HCEC 1CT (cell line): Measurements from ENCODE around the gene BAK1.
"Not testable (repeated sequence)": the region's sequence is repeated elsewhere in the genome, so short reads cannot be mapped to it uniquely, and the experiment has no call there.

Experiments
- DNase-seq: peaks from one replicate; pipeline ENCODE4 v3.0.0-alpha.2; 2017

The BAK1 gene

DNA sequence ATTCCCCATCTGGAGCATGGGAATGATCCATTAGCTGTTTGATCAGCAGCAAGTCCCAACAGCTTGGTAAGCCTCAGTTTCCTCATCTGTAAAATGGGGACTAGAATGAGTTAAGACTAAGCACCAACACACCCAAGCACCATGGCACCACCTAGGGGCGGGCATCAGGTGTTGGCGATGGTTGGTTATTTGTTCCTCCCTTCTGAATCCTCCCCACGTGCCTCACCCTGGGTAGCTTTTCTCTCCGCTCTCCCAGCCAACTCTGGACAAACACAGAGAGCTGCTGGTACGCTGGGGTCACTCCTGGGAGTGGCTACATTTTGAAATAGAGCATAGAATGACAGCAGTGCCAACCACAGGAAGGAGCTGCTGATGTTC, 27.7 kb upstream of the BAK1 start:
- no peak for DNase-seq

DNA sequence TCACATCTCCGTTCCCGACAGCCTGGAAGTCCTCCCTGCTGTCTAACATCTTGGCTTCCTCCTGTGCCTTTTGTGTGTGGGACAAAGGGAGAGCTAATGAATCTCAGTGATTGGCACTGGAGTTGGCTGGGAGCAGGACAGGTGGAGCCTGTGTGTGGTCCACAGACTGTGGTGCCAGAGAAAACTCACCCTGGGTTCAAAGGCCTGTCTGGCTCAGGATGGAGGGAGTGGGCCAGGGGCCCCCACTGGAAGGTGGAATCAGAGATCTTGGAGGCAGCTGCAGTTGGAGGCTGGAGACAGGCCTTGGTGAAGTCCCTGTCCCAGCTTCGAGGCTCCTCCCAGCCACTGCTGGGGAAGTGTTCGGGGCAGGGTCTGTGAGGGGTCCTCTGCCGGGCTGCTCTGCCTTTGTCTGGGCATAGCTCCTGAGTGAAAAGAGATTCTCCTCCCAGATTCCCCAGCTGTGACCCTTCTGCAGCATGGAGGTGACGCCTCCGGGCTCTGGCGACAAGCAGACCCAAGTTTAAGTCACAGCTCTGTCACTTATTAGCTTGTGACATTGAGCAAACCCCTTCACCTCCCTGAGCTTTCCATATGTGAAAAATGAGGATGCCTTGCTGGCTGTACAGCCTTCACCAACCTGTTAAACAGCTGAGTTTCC, 27.2 kb upstream of the BAK1 start:
- no peak for DNase-seq

DNA sequence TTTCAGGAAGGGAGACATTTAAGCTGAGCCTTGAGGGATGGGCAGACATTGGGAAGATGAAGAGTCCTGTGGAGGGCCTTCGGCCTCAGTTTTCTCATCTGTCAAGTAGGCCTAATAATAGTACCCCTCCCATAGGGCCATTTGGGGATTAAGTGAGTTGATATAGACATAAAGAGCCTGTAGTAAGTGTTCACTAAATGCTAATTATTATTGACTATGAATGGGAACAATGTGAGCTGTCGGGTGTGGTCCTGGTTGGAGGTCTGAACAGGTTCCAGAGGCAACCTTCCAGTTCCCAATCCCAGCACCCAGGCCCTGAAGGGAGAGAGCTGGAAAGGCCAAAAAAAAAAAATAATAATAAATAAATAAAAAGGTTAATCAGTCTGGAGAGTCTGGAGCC, 26.6 kb upstream of the BAK1 start:
- no peak for DNase-seq

DNA sequence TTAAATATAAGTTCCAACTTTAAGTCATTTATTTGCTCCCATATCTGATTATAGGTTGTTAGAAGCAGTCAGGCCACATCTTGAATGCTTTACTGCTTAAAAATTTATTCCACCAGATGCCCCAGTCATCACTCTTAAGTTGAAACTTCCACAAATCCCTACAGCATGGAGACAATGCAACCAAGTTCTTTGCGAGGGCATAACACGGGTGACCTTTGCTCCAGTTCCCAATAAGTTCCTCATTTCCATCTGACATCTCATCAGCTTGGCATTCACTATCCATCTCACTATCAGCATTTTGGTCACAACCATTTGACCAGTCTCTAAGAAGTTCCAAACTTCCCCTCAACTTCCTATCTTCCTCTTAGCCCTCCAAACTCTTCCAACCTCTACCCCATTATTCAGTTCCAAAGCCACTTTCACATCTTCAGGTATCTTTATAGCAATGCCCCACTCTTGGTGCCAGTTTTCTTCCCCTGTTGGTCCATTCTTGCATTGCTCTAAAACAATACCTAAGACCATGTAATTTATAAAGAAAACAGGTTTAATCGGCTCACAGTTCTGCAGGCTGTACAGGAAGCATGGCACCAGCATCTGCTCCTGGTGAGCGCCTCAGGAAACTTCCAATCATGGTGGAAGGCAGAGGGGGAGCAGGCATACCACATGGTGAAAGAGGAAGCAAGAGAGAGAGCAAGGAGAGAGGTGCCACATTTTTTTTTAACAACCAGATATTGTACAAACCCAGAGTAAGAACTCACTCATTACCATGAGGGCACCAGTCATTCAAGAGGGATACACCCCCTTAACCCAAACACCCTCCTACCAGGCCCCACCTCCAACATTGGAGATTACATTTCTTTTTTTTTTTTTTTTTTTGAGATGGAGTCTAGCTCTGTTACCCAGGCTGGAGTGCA, 25.1 kb upstream of the BAK1 start:
- DNase-seq, result peak; percentile 14

DNA sequence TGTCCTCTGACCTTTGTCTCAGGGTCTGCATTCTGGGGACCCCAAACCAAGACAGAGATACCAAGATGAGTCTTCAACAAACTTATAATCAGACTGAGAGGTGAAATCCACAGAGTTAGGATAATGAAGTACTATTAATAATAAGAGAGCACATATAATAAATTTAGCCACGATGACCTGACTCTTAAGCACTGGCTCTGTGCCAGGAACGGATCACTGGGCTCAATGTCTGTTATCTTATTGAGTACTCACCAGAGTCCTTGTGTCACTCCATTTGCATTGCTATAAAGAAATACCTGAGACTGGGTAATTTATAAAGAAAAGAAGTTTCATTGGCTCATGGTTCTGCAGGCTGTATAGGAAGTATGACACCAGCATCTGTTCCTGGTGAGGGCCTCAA, 22.1 kb upstream of the BAK1 start:
- DNase-seq, result no peak

DNA sequence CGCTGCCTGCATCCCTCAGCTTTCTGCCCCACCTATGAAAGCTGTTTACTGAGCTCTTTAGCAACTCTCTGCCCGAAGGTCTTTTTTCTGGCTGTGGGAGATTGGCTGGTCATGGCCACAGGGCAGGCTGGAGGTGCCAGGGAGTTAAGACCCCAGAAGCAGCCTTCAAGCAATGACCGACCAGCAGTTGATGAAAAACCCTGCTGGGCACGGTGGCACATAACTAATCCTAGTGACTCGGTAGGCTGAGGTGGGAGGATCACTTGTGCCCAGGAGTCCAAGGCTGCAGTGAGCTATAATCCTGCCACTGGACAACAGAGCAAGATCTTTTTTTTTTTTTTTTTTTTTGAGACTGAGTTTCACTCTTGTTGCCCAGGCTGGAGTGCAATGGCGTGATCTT, 20.7 kb upstream of the BAK1 start:
- no peak for DNase-seq

DNA sequence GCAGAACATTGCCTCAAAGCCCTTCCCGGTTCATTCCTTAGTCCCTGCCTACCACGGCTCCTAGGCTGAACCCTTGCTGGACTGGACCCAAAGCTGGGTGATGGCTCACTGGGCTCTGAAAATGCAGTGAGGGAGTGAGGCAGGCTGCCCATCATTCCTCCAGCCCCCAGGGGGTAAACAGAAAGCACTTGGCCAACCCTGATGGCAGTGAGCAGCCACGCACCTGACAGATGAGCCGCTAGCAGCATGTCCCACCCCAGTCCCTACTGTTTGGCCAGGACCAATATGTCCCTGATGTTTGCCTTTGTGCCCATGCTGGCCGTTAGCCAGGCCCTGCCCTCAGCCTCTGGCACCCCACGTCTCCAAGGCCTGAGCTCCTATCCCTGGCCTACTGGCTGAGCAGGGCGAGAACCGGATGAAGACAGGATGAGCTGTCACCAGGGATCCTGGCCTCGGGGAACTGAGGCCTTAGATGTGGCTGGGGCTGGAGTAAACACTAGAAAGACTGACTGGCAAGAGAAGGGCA, 19.4 kb upstream of the BAK1 start:
- no peak for DNase-seq

DNA sequence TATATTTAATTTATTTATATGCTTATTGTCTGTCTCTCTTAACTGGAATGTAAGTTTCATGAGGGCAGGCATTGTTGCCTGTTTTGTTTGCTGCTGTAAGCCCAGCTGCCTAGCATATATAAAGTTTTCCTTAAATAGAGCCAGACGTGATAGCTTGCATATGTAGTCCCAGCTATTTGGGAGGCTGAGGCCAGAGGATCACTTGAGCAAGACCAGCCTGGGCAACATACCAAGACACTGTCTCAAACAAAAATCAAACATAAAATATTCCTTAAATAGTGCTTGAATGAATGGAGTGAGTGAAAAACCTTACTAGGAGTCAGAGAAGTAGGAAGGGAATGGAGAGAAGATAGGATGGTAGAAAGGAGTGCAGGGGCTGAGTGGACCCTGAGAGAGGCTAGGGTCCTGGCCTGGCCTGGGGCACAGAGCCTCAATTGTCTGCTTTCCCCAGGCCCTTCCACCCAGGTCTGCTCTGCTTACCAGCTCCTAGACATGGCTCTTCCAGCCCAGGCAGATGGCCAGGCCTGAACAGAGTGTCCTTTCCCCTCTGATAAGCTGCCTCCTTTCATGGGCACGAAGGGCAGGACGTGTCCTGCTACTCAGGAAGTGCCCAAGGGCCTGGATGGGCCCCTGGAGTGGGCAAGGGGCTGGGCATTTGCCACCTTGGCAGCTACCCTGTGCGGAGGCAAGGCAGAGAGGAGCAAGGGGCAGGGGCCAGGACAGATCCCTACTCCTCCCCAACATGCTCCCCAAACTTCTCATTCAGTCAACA, 17.7 kb upstream of the BAK1 start:
- no peak for DNase-seq

DNA sequence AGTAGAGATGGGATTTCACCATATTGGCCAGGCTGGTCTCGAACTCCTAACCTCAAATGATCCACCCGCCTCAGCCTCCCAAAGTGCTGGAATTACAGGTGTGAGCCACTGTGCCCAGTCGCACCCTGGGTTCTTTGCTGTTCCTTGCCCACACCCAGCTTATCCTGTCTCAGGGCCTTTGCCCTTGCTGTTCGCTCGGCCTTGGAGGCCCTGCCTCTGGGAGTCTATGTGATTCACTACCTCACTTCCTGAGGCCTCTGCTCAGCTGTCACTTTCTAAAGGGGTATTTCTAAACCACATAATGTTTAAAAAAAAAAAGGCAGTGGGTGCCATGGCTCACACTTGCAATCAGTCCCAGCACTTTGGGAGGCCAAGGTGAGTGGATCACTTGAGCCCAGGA, 16.8 kb upstream of the BAK1 start:
- not testable (repeated sequence) for DNase-seq

DNA sequence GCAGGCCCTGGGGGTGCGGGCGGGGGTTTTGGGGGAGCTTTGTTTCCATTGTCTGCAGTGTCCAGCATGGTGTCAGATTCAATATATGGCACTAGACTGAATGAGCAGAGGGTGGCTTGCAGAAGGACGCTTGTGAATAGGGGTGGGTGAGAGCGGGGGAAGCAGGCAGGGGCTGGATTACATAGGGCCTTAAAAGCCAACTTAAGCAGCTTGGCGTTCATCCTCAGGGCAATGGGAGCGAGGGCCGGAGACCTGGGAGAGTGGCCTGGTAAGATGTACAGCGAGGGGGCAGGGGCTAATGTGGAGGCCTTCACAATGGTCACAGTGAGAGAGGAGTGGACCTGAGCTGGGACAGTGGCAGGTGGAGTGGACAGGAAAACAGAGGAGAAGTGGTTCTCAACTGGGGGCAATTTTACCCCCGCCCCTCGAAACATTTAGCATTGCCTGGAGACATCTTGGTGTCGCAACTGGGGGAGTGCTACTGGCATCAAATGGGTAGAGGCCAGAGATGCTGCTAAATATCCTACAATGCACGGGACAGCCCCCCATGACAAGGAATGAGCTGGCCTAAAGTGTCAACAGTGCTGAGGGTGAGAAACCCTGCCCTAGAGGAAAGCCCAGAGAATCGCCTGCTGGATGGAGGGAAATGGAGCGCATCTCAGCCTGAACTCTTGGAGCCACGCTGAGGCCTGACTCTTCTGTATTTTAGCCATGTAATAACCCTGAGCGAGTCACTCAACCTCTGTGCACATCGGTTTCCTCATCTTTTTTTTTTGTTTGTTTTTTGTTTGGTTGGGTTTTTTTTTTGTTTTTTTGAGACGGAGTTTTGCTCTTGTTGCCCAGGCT, 15.1 kb upstream of the BAK1 start:
- peak; percentile 36 for DNase-seq

DNA sequence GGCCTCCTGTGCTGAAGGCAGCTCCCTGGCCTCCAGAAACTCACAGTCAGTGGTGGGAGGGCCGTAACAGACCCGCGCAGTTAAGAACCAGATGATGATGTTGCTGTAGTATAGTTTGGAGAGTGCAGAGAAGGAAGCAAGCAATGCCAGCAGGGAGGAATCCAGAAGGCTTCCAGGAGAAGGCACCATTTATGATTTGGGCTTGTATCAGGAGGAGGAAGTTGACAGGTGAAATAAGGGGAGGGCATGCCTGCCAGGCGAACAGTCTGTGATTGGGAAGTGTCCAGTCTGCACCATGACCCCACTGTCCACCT, 13.3 kb upstream of the BAK1 start:
- DNase-seq, result no peak

DNA sequence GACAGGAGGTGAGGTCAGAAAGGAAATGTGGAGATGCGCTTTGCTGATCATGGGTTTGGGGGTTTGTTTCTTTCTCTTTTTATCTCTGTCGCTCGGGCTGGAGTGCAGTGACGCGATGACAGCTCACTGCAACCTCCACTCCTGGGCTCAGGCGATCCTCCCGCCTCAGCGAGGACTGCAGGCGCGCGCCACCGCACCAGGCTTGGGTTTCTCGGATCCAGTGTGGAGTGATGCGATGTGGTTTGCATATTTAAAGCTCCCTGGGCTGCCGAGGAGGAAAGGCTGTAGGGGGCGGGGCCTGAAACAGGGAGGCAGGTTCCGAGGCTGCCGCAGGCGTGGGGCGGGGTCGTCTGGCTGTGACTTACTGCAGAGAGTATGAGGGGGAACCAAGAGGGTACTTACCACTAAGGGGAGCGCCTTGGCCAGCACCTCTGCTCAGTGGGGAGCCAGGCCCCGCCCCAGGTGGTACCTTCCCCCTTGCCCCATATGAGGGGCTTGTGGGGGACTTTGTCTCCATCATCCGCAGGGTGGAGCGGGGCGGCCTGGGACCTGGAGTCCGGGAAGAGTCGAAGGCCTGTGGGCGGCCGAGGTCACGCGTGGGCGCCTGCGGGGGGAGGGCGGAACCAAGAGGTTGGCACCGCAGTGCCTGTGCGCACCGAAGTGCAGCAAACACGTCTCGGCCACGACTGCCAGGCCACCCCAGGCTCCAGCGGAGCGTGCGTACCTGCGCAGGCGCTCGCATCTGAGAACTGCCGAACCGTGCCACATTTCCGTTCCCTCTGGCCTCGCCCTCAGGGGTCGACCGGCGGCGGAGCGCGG, 12.7 kb upstream of the BAK1 start:
- no peak for DNase-seq

DNA sequence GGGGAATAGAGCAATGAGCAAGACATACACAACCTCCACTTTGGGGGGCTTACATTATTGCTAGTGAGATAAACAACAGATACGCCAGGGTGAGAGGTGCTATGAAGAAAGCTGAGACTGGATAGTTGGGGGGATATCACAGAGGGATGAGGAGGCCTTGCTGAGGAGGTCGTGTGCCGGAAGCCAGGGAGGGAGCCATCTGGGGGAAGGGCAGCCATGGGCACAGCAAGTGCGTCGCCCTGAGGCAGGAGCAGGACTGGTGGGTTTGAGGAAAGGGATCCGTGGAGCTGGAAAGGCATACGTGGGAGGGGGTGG, 12.2 kb upstream of the BAK1 start:
- DNase-seq, result no peak

DNA sequence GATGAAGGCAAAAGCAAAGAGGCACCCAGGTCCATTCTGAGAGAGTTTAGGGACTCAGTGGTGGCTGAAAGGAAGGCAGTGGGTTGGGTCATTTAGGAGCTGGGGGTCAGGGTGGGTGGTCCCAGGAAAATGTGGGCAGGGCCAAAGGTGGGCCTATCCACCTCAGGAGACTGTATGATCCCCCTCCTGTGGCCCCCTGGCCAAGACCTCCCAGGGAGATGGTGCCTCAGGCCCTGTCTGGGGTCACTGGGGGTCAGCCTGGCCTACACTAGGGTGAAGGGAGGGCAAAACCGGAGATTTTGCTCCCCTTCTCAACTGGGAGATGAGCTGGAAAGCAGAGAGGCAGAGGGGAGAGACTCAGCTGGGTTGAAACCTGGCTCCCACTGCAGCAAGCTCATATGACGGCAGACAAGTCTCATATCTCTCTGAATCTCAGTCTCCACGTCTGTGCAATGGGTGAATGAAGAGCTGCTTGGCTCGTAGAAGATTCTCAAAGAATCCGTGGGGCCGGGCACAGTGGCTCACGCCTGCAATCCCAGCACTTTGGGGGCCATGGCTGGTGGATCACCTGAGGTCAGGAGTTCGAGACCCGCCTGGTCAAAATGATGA, 11.5 kb upstream of the BAK1 start:
- DNase-seq, result no peak

DNA sequence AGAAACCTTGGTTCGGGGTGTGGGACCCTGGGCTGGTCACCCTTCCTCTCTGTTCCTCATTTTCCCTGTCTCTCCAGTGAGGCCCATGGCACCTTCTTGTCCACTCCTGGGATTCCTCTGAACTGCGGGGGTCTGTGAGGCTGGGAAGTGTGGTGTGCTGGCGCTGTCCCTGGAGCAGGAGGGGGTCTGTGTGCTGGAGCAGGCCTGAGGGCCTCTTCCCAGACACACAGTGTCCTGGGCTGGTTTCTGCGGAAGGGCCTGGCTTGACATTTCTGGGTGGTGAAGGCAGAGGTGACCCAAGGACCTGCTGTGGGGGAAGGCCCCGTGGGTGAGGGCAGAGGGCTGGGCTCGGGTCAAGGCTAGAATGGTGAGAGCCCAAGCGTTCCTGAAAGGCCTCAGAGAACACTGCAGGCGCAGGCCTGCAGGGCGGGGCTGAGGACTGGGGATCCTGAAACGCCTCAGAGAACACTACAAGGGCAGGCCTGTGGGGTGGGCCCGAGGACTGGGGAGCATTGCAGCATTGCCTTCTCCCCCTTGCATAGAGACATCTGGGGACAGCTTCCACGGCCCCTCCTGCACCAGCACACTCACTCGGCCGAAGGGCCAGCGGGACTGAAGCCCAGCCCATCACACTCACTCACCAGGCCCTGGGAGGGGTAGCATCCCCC, 10.6 kb upstream of the BAK1 start:
- DNase-seq, result peak; percentile 31

DNA sequence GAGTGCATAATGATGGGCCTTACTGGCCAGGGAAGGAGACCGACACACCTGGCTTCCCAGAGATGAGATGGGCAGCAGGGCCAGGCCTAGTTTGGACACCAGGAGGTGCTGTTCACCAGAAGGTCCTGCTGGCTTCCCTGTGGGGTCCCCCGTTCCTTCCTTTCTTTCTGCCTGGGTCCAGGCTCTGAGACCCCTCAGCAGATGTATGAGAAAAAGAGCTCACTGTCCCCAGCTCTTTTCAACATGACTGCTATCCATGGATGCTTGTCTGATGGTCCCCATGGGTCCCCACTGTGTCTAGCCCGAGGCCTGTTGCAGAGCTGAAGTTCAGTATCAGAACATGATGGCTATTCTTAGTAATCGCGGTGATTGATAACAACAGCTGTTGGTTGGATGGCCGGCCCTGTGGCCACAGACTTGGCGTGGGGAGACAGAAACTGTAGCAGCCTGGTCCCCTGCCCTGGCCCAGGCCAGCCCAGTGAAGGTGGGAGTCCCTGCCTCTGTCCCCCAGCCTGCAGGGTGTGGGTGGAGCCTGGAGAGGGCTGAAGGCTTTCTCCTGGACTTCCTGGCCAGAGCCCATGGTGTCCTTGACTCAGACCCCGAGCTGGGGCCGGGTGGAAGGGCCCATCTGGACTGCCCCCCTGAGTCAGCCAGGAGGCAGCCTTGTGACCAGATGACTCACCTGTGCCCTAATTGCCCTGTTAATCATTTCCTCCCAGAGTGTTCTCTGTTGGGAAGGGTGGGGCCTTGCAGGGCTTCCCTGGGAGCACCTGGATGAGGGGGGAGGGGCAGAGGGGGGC, 9.9 kb upstream of the BAK1 start:
- peak; percentile 99 for DNase-seq

DNA sequence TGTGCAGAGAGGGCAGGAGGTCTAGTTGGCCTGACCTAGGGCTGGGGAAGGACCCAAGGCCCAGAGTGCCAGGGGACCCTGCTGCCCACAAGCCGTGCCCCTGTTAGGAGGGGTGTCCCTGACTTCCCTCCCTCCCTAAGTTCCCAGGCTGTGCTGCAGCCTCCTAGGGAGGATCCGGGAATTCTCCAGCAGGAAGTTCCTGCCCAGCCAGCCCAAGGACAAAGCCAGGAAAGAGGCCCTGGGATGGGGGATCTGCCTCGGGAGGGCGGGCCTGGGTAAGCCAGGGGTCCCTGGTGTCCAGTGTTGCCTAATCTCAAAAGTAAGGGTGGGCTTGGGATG, 9.3 kb upstream of the BAK1 start:
- no peak for DNase-seq

DNA sequence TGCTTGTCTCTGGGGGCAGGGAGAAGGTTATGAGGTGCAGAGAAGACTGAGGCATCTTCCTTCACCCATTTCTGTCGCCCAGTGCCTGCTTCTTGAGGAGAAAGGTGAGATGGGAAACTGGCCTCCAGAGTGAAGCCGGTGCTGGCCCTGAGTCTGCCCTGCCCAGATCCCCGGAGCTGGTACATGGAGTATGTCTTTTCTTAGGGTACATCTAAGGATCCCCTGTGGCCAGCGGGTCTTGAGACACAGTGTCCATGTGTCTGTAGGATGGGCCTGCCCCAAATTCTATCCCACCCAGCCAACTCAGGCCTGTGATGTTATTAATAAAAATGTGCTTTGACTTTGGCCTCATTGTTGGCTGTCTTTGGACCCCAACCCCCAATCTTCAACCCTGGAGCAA, 8.8 kb upstream of the BAK1 start:
- DNase-seq, result no peak

DNA sequence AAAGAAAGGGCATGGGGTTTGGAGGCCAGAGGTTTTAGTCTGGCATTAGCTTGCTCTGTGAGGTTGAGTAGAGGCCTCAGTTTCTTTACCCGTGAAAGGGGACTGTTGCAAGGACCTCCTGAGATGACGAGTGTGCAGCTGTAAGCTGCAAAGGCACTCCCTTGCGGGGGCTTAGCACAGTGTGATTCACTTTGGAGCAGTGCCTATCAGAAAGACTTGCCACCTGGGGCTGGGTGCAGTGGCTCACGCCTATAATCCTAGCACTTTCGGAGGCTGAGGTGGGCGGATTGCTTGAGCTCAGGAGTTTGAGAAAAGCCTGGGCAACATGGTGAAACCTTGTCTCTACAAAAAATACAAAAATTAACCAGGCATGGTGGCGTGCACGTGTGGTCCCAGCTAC, 7.5 kb upstream of the BAK1 start:
- no peak for DNase-seq

DNA sequence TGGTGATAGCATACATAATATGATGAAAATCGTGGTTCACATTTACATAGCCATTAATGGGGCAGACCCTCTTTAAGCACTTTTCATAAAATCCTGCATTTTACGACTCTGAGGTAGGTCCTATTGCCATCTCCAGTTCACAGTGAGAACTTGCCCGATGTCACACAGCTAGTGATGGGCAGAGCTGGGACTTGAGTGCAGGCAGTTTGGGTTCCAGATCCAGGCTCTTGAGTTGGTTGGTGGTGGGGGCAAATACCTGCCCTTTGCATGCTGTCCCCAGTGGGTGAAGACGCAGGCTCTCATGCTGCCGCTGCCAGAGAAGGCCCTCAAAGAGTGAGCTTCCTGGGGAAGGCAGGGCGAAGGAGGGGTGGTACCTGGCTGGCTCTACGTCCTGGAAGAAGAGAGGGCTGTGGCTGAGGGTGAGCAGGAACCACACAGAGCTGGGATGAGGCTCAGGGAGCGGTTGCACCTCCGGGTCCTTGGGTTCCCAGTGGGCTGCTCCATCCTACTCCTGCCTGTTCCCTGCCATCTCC, 6.1 kb upstream of the BAK1 start:
- DNase-seq, result no peak
